HG02938 (cell line): ENCODE data around the gene PPP1R14C.
"Not testable (repeated sequence)": the region's sequence is repeated elsewhere in the genome, so short reads cannot be mapped to it uniquely, and the experiment has no call there.

Experiments
- ATAC-seq: cut with Tn5 transposase; IDR thresholded peaks from one replicate; pipeline ENCODE4 v1.9.1; 2021; ENCODE audit warnings: mild to moderate bottlenecking, moderate library complexity; ENCODE audit not compliant: unreplicated experiment

Gene PPP1R14C

GRCh38 chr6:150137711-150138110 is 5.1 kb upstream of the PPP1R14C start:
- not testable (repeated sequence) for ATAC-seq

- ATAC-seq = no peak
Measured at GRCh38 chr6:150138638-150139037, 4.2 kb upstream of the PPP1R14C start.

GRCh38 chr6:150139533-150139932 is 3.3 kb upstream of the PPP1R14C start:
- no peak for ATAC-seq

- no peak for ATAC-seq
Measured at GRCh38 chr6:150140236-150140969, 2.4 kb upstream of the PPP1R14C start.

DNA sequence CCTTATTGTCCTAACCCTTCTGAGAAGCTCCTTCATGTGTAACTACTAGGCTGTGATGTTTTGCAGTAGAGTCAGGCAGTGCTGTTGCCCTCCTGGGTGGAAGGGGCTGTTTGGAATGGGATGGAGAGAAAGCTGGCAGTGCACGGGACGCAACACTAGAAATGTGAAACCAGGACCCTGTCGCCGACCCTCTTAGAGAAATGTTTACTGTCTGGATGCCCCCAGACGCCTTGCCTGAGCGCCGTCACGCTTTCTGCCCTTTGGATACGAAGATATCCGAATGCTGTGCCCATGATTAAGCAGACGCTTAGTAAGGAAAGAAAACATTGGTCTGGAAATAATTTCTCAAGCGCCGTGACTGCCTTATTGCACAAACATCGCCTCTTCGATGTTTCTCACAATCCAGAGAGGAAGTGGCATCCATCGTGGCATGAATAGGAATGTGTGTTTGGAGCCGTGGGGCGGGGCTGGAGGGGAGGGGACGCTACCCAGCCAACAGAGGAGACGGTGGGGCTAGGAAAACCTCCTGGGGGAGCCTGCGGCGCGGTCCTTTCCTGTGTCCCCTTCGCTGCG is 661 bp upstream of the PPP1R14C start:
- ATAC-seq = no peak

DNA sequence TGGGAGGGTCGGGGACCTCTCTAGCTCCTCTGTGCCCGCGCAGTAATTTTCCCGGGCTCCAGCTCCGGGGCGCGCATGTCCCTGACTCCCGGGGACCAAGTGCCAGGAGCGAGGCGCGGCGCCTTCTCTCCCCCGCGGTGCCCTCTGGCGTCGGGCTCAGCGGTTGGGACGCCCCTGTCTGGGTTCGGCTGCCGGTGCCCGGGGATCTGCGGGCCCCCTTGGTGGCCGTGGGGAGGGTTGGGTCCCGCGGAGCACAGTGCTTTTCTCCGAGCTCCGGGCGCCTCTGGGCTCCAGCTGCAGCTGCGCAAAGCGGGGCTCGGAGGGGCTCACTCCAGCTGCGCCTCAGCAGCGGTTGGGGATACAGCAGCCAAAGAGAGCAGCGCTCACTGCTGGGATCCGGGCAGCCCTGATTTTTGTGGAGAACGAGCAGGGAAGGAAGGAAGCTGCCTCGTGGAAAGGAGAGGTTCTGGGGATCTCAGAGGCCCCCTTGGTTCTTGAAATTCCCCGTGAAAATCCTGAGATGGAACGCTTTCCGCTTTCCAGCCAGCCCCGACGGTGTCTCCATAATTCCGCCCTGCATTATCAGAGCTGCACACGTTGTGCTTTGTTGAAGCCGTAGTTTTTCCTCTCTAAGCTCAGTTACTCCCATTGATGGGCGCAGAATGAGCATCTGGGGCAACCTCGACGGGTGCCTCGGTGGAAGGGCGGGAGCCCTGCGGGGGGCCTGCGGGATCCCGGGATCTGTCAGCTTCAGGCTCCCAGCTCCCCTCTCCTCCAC is 861 bp downstream of the PPP1R14C start:
- ATAC-seq = no peak

- no peak for ATAC-seq
Measured at GRCh38 chr6:150144294-150144868, 1.5 kb downstream of the PPP1R14C start.

DNA sequence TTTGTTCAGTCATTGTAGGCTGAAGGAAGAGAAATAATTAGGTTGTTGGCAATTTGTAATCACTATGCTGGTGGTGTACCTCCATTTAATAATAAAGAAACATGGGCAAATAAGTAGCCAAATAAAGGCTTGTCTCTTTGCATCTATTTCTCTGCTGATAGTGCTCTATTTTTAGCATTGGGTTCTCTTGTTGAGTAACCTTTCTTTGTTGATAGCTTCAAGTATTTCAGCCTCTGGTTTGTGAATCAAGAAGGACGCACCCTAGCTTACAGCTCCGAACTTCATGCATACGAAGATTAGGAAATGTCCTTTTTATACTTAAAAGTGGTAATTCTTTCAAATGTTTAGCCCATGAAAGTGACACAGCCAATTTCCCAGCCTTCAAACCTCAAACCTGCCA is 2.6 kb downstream of the PPP1R14C start:
- ATAC-seq = no peak

DNA sequence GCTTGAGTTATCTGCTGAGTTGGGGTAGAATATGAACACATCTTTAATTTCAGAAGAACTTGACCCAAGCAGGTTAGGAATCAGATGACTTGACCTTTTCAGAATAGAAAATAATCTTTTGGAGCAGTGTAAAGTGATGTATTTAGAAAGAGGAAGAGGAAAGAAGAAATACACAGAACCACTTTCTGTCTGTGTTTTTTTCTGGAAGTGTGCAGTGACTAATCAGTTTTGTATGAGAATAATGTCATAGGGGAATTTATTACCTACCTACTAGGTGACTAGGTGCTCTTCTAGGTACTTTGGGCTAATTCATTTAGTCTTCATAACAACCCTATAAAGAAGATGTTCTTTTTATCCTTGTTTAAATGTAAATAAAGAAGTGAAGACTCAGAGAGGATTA is 3.0 kb downstream of the PPP1R14C start:
- ATAC-seq = no peak

DNA sequence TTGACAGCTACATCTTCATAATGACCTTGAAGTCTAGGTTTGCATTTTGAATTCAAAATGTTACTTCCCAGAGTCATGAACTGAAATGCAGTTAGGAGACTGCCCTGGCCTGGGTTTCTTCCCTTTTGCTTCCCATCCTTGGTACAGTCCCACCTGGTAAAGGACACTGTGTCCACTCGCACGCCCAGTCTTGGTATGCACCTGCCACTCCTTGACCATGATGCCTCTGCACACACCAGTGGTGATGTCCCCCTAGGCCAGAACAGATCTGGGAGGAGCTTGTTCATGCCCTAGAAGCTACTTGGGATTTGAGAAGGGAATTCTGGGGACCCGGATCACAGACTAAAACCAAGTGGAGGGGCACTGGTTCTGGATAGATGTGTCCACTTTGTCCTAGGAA is 3.6 kb downstream of the PPP1R14C start:
- ATAC-seq = no peak

GRCh38 chr6:150149146-150149545 is 6.3 kb downstream of the PPP1R14C start:
- ATAC-seq = no peak

DNA sequence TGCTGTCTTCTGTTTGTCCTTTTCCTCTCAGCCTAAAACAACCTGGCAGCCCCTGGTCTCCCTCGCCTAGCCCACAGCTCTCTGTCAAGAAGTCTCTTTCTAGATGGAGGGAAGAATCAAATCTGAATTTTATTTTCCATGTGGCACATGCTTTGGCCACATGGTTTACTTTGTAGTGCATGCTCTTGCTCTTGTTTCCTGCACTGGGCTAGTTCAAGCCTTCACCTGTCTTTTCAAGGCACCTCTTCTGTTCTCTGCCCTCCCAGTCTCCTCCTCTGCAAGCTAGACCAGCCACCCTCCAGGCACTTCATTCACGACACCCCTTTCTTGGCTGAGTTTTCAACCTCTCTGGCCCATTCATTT is 7.6 kb downstream of the PPP1R14C start:
- ATAC-seq = no peak

- ATAC-seq = no peak
Measured at GRCh38 chr6:150150821-150151646, 8.2 kb downstream of the PPP1R14C start.

DNA sequence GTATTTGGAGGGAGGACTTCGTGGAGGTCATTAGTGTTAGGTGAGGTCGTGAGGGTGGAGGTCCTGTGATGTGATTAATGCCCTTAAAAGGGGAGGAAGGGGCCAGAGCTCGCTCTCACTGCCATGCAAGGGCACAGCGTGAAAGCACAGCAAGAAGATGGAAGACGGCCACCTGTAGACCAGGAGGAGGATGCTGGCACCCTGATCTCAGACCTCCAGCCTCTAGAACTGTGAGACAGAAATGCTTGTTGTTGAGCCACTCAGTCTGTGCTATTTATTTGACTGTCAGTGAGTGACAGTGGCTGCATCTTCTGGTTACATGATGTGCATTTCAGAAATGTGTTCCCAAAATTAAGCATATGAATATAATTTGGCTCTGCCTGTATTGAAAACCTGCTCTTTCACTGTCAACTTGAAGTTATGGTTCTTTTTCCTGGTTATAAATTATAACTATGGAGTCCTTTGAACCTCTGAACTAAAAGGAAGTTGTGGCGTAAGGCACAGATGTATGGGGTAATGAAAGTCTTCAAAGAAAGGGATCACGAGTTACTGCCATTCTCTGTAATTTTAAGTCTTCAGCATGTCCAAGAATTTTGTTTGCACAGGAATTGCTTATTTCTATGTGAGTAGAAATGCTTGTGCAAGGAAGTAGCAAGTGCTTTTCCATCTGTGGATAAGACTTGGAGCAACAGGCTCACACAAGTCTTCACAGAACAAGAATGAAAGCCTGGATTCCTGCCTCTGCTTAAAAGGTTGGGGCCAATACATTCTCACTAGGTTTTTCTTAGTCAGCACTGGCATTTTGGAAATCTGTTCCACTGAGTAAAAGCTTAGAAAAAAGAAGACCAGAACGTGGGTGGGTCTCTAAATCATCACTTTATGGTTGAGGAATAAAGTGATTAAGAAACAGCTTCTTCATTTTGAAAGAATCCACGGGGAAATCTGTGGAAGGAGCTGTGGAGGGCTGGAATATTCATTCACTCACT is 10.3 kb downstream of the PPP1R14C start:
- ATAC-seq = no peak

GRCh38 chr6:150153905-150154492 is 11.2 kb downstream of the PPP1R14C start:
- ATAC-seq = no peak

DNA sequence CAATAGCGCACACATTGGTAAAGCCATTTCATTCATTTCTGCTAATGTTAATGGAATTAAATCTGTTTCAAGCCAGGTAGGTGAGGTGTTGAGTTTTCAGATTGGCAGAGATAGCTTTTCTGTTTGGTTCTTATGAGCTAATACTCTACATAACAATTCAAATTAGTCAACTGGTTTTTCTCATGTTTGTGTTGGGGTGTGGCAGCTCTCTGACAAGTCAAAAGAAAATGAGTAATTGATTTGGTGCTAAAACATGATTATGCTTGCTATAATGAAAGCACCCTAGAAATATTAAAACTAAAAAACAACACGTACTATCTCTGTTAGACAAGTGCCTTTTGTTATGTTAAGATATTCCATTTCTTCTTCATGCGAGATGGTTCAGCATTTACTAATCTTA is 13.6 kb downstream of the PPP1R14C start:
- no peak for ATAC-seq

DNA sequence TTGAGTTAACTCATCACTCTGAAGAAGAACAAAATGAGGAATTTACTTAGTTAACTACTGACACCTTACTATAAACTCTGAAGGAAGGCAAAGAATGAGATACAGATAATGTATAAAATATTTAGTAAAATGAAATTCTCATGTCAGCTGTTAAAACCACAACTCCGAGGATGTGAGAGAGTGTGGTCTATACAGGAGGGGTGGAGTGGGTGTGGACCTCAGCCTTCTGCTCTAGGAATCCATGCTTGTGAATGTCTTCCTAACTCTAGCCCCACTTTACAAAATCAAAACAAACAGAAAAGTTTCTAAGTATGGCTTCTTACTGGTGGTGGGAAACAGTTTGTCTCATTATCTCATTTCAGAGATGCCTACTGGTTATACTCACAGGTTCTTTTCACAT is 14.2 kb downstream of the PPP1R14C start:
- no peak for ATAC-seq

GRCh38 chr6:150159757-150160156 is 16.9 kb downstream of the PPP1R14C start:
- ATAC-seq = no peak

DNA sequence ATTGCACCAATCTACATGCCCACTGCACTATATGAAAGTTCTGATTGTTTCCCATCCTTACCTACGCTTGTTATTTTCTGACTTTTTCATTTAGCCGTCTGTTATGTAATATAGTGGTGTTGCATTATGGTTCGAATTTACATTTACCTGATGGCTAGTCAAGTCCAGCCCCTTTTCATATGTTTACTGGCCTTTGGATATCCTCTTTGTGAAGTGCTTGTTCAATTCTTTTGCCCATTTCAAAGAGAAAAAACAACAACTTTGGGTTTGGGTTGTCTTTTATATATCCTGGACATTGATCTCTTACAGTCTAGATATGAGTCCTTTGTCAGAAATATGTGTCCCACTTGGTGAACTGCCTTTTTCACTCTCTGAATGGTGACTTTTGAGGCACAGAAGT is 21.1 kb downstream of the PPP1R14C start:
- no peak for ATAC-seq
